Activated T-helper 1 cell treated with anti-CD3 and anti-CD28 coated beads, Interleukin-12 subunit alpha, Interleukin-12 subunit beta, Interleukin-2, Interleukin-4 antibody, amounts not matched to agents 30 ng/mL and 10 ng/mL and 1 ng/mL, durations not matched to agents 14 hours and 24 hours and 36 hours (primary cell): ENCODE data around the gene GRM8. TPM values are rescaled to one million over a fixed set of nuclear protein-coding genes. Genes with fewer than 3 reads are reported as not detected.

Experiments
- DNase-seq: peaks from one replicate; pipeline ENCODE4 v3.0.0; 2021; ENCODE audit warnings: low spot score
- H3K27ac Mint-ChIP-seq: one replicate; pipeline ENCODE4 v1.8.0; 2021; ENCODE audit warnings: mild to moderate bottlenecking, mixed read lengths
- H3K27me3 Mint-ChIP-seq: one replicate; pipeline ENCODE4 v1.8.0; 2022; ENCODE audit warnings: mild to moderate bottlenecking, moderate library complexity, mixed read lengths; ENCODE audit not compliant: insufficient read depth
- H3K36me3 Mint-ChIP-seq: one replicate; pipeline ENCODE4 v1.8.0; 2021; ENCODE audit warnings: low read depth, mixed read lengths
- H3K4me1 Mint-ChIP-seq: one replicate; pipeline ENCODE4 v1.8.0; 2021; ENCODE audit warnings: low read depth, mixed read lengths
- H3K4me3 Mint-ChIP-seq: one replicate; pipeline ENCODE4 v1.8.0; 2021; ENCODE audit warnings: mild to moderate bottlenecking, moderate library complexity, mixed read lengths
- H3K9me3 Mint-ChIP-seq: one replicate; pipeline ENCODE4 v1.8.0; 2021; ENCODE audit warnings: mixed read lengths
- intact Hi-C: fragments of 100-400 bp; cut with micrococcal nuclease; formaldehyde crosslinking; loops from one replicate; pipeline ENCODE4 v1.15.1; 2024
- total RNA-seq: library from RNA; stranded (reverse); gene quantifications from 2 replicates; pipeline ENCODE4 v1.2.3, GENCODE V29; 2022

The GRM8 gene
- total RNA-seq, 1 donor from 2014 or later: not detected

DNA sequence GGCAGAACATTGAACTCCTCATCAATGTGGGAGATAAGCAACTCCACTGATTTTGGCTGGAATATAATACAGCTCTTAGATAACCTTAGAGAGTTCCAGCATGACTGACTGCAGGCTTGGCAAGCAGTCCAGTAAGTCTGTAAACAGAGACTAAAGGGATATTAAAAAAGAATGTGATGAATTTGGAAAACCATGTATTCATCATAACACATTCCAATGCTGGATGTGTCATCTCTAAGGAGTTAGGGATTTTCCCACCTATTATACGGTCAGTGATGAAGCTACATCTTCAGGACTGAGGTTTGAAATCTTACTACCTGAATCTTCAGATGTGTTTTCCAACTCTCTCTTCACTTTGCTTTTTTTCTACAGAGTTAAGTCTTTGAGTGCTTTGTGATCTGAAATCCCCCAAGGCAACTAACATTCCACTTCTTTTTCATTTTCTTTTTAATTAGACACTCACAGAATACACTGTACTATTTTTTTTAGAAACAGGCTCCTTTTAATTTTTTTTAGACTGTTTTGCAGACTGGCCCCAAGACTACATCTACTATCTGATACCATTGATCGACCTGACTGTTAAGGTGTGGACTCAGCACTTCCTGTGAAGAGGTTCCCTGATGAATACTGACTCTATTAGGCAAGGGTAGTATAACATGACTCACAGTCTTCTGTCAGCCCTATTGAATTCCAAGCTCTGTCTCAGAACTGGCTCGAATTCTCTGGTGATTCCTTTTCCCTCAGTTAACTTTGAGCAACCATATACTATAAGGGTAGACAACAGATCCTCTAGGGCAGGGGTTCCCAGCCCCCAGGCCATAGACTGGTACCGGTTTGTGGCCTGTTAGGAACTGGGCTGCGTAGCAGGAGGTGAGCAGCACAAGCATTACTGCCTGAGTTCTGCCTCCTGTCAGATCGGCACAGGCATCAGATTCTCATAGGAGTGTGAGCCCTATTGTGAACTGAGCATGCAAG, 678.2 kb downstream of the GRM8 start:
- Mint-ChIP-seq H3K4me1 (no peaks in the 10 kb centered on the region), H3K27ac (no peak overlapping the region), H3K27me3 (no peaks in the 10 kb centered on the region), H3K36me3 (no peaks in the 10 kb centered on the region), H3K9me3 (peaks cover 3% of the 10 kb centered on the region), H3K4me3 (no peak overlapping the region)
- no peak for DNase-seq
- intact Hi-C loops: no loop called here

DNA sequence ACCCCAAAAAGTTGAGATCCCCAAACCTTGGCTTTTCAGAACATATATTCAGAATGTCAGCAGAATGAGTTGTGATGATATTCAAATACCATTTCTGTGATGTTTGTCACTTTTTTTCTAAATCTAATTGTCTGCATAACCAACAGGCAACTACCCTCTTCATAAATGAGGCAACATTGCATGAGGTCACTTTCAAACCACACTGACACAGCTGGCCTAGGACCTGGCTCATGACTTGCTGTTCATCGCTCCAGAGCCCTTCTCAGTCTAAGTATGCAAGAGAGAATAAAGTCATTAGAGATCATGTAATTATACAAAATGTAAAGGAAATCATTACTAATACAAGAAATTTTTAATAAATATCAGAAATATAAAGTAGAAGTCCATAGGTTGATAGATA, 681.9 kb downstream of the GRM8 start:
- DNase-seq: no peak
- intact Hi-C loops: no loop called here
- H3K4me1 Mint-ChIP-seq: no peaks in the 10 kb centered on the region
- no peaks in the 10 kb centered on the region for H3K27me3 Mint-ChIP-seq
- no peak overlapping the region for H3K4me3 Mint-ChIP-seq
- no peak overlapping the region for H3K27ac Mint-ChIP-seq
- H3K36me3 Mint-ChIP-seq: no peaks in the 10 kb centered on the region
- H3K9me3 Mint-ChIP-seq: no peaks in the 10 kb centered on the region

DNA sequence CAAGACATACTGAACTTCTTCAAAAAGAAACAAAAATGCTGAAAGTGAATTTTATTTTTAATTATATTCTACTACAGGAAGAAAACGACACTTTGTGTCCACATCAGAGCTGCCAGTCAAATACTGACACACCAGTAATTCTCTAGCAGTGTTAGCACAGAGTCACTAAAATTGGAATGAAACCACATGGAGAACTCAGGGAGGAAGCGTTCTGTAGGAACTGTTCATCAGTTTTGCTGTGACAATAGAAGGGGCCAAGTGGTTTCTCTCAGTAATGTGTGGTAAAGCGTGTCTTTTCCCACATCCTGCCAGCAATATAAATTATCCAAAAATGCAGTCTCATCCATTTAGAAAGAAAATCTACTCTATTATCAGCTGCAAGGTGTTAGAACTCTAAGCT, 683.3 kb downstream of the GRM8 start:
- no peak overlapping the region for H3K4me3 Mint-ChIP-seq
- intact Hi-C loops: no loop called here
- no peak overlapping the region for H3K27ac Mint-ChIP-seq
- no peaks in the 10 kb centered on the region for H3K36me3 Mint-ChIP-seq
- no peaks in the 10 kb centered on the region for H3K9me3 Mint-ChIP-seq
- no peak for DNase-seq
- no peaks in the 10 kb centered on the region for H3K4me1 Mint-ChIP-seq
- H3K27me3 Mint-ChIP-seq: no peaks in the 10 kb centered on the region

DNA sequence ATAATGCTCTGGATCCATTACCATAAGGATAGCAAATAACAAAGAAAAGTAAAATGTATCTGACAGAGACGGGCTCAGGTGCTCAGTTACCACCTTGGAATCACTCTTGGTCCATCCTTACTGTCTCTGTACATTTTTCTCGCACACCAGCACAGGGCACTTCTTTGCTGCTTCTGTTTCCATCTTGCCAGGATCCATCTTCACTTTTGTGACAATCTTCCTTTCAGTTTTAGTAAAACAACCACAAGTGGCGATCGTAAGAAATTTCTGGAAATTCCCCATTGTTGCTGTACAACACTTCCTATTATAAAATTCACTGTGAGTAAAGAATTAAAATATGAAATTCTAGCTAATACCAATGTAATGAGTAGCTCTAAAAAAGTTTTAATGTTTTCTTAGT, 695.5 kb downstream of the GRM8 start:
- no peaks in the 10 kb centered on the region for H3K27me3 Mint-ChIP-seq
- H3K4me3 Mint-ChIP-seq: no peak overlapping the region
- no peaks in the 10 kb centered on the region for H3K9me3 Mint-ChIP-seq

DNA sequence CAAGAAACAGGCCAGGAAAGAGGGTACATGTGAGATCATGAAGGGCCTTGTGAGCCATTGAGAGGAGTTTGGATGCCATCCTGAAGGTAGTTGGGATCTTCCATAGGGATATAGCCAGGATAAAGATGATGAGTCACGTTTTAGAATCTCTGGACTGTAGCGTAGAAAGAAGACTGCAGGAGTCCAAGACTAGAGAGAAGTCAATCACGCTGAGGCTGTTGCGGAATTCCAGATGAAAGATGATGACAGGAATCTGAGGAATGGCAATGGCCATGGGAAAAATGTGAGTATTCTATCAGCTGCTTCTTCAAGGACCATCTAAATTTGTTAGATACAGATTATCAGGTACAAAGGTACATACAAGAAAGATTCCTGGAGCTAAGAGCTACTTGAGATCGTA, 711.3 kb downstream of the GRM8 start:
- no peak for DNase-seq
- Mint-ChIP-seq H3K36me3 (no peaks in the 10 kb centered on the region), H3K4me1 (no peaks in the 10 kb centered on the region), H3K4me3 (no peak overlapping the region), H3K9me3 (no peaks in the 10 kb centered on the region), H3K27ac (no peak overlapping the region), H3K27me3 (no peaks in the 10 kb centered on the region)
- intact Hi-C loops: no loop called here

More for the DNA sequence above, 695.5 kb downstream of the GRM8 start:
- no peak for DNase-seq
- intact Hi-C loops: no loop called here
- no peak overlapping the region for H3K27ac Mint-ChIP-seq
- no peaks in the 10 kb centered on the region for H3K4me1 Mint-ChIP-seq
- no peaks in the 10 kb centered on the region for H3K36me3 Mint-ChIP-seq

DNA sequence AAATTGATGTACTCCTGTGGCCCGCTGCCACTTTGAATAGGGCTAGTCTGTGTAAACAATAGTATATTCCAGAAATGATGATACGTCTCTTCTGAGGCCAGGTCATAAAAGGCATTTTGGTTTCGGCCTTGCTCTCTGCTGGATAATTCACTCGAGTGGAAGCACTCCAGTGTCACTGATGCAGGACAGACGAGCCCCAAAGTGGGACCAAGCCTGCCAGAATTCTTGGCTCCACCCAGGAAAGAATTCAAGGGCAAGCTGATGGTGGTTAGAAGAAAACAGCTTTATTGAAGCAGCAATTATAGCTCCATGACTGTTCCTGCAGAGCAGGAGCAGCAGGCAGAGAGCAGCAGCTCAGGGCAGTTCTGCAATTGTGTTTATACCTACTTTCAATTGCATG, 717.6 kb downstream of the GRM8 start:
- DNase-seq: no peak
- no peaks in the 10 kb centered on the region for H3K4me1 Mint-ChIP-seq
- no peaks in the 10 kb centered on the region for H3K36me3 Mint-ChIP-seq
- intact Hi-C loops: no loop called here
- no peak overlapping the region for H3K4me3 Mint-ChIP-seq
- peaks cover 12% of the 10 kb centered on the region for H3K9me3 Mint-ChIP-seq
- no peaks in the 10 kb centered on the region for H3K27me3 Mint-ChIP-seq
- H3K27ac Mint-ChIP-seq: no peak overlapping the region

DNA sequence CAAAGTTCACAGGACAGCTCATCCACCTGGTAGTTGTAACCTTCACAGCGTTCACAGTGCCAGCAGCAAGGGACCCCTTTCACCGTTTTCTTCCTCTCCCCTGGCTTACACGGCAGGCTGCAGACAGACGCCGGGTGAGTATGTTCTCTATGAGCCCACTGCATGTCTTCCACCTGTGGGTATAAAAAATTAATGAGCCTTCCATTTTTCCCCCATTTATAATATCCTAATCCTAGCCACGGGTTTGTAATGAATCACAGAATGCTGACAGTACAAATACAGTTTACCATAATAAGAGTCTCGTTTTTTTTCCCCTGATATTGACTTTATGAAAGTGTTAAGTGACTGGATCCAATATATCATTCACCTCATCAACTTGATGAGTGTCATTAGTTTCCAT, 719.0 kb downstream of the GRM8 start:
- intact Hi-C loops: no loop called here
- Mint-ChIP-seq H3K4me3 (no peak overlapping the region), H3K27ac (no peak overlapping the region), H3K4me1 (no peaks in the 10 kb centered on the region), H3K9me3 (peaks cover 12% of the 10 kb centered on the region), H3K36me3 (no peaks in the 10 kb centered on the region), H3K27me3 (no peaks in the 10 kb centered on the region)
- no peak for DNase-seq

DNA sequence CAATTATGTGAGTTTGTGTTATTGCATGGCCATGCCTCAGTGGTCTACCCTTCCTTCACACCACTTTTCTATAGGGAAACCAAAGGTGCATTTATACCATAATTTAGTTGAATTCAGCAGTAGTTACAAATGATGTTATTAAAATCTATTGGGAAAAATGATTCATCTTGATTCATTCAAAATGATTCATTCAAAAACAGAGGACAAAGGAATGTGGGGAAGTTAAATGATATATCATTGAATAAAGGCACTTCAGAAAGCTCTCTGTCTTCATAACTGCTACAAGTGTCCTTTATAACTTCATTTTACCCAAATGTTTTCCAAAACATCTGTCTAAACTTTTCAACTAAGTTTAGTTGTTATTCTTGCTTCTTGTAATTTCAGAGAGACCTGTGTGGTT, 722.9 kb downstream of the GRM8 start:
- DNase-seq: no peak
- Mint-ChIP-seq H3K27me3 (no peaks in the 10 kb centered on the region), H3K4me3 (no peak overlapping the region), H3K9me3 (peaks cover 12% of the 10 kb centered on the region), H3K27ac (no peak overlapping the region), H3K36me3 (no peaks in the 10 kb centered on the region), H3K4me1 (no peaks in the 10 kb centered on the region)
- intact Hi-C loops: no loop called here

DNA sequence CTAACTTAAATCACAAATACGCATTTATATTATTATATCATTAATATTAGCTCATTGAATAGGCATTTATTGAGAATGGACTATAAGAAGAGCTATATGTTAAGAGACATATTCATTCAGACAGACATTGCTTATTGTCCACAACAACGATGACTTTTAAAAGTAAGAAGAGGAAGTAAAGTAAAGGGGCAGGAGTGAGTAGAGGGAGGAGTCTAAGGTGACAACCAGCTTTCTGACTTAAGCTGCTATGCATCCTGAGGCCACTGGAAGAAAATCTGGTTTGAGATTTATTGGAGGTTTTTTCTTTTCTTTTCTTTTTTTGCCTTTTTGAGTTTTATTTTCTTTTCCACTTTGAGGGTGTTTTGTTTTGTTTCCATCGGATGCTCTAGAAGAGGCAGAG, 723.5 kb downstream of the GRM8 start:
- Mint-ChIP-seq H3K27ac (no peak overlapping the region), H3K9me3 (peaks cover 12% of the 10 kb centered on the region), H3K4me3 (no peak overlapping the region), H3K27me3 (no peaks in the 10 kb centered on the region), H3K36me3 (no peaks in the 10 kb centered on the region), H3K4me1 (no peaks in the 10 kb centered on the region)
- intact Hi-C loops: no loop called here
- no peak for DNase-seq

DNA sequence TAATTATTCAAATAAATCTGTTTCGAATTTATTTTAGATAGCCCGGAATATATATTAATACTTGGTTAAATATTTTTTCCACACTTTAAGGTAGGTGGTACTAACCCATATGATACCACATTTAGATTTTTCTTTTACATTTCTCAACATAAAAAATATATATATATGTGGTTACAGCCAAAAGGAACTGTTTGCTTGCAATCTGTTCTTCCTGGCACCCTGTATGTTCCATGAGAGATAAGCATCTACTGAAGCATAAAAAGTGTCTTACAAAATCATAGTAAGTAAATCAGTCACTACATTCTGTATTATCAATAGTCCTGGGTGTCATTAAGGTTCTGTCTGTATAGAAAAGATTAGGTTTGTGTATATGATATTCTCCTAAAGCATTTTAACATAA, 726.8 kb downstream of the GRM8 start:
- Mint-ChIP-seq H3K27me3 (no peaks in the 10 kb centered on the region), H3K27ac (no peak overlapping the region), H3K36me3 (no peaks in the 10 kb centered on the region), H3K9me3 (peaks cover 3% of the 10 kb centered on the region), H3K4me3 (no peak overlapping the region), H3K4me1 (no peaks in the 10 kb centered on the region)
- intact Hi-C loops: no loop called here
- no peak for DNase-seq

DNA sequence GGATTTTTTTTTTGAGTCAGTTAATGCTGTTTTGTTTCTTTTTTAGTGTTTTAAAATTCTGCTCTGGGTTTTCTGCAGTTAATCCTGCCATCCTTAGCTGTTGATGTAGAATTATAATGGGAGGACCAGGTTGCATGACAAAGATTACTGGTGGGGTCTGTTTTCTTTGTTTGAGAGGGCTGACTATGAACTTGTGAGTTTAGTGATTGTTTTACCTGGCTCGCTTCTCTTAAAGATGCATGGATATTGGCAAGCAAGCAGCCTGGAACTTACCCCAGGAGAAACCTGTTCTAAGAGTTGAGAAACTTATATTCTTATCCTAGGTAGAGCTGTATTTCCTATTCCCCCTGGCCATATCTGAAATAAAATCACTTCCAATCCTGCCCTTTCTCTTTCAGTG, 727.8 kb downstream of the GRM8 start:
- Mint-ChIP-seq H3K4me3 (no peak overlapping the region), H3K9me3 (no peaks in the 10 kb centered on the region), H3K27me3 (no peaks in the 10 kb centered on the region), H3K36me3 (no peaks in the 10 kb centered on the region), H3K4me1 (no peaks in the 10 kb centered on the region), H3K27ac (no peak overlapping the region)
- DNase-seq: no peak
- intact Hi-C loops: no loop called here

DNA sequence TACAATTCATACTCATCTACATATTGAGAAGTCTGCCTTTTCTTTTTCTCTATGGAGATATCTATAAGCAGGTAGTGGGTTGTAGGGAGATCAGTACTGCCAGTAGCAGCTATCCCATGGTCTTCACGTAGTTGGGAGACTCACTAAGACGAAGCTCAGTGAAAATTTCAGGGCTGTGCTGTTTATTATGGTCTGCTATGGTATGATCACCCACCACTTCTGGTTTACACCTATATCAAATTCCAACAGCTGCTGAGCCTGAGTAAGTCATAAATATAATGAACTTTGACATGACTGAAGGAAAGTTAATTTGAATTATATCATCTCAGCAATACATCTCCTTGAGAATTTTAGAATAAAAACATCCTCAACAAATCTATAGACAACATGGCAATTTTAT, 741.7 kb downstream of the GRM8 start:
- Mint-ChIP-seq H3K36me3 (no peaks in the 10 kb centered on the region), H3K9me3 (no peaks in the 10 kb centered on the region), H3K27me3 (no peaks in the 10 kb centered on the region), H3K27ac (no peak overlapping the region), H3K4me1 (no peaks in the 10 kb centered on the region), H3K4me3 (no peak overlapping the region)
- no peak for DNase-seq
- intact Hi-C loops: no loop called here

DNA sequence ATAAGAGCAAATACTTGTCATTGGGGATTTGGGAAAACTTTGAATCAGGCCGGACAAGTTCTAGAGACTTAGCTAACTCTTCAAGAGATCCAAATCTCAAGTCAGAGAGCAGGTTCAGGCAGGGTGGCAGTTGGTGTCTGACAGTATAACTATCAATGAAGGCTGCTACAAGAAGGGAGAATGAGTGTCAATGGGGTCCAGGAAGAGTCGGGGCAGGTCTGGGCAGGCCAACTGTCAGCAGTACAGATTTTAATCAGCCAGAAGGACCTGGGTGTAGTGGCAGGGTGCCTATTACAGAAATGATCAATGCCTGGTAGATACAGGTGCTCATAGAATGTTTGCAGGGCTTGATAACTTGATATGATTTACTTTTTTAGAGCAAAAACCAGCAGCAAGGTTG, 751.1 kb downstream of the GRM8 start:
- no peak for DNase-seq
- H3K27me3 Mint-ChIP-seq: no peaks in the 10 kb centered on the region
- no peak overlapping the region for H3K27ac Mint-ChIP-seq
- H3K4me1 Mint-ChIP-seq: no peaks in the 10 kb centered on the region
- no peak overlapping the region for H3K4me3 Mint-ChIP-seq
- intact Hi-C loops: no loop called here
- H3K9me3 Mint-ChIP-seq: no peaks in the 10 kb centered on the region
- no peaks in the 10 kb centered on the region for H3K36me3 Mint-ChIP-seq

DNA sequence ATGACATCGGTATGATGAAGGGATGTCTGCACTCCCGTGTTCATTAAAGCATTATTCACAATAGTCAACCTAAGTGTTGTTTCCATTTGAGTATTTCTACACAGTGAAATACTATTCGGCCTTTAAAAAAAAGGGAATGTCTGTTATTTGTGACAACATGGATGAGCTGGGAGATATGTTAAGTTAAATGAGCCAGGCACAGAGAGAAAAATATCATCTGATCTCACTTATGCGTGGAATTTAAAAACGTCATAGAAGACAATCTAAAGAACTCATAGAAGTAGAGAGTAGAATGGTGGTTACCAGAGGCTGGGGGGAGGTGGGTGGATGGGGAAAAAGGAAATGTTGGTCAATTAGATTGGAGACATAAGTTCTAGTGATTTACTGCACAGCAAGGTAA, 753.3 kb downstream of the GRM8 start:
- Mint-ChIP-seq H3K4me3 (no peak overlapping the region), H3K27ac (no peak overlapping the region), H3K27me3 (no peaks in the 10 kb centered on the region), H3K9me3 (no peaks in the 10 kb centered on the region), H3K36me3 (no peaks in the 10 kb centered on the region), H3K4me1 (no peaks in the 10 kb centered on the region)
- no peak for DNase-seq
- intact Hi-C loops: no loop called here
